Measurements from ENCODE around the gene PLD4.

The PLD4 gene

DNA sequence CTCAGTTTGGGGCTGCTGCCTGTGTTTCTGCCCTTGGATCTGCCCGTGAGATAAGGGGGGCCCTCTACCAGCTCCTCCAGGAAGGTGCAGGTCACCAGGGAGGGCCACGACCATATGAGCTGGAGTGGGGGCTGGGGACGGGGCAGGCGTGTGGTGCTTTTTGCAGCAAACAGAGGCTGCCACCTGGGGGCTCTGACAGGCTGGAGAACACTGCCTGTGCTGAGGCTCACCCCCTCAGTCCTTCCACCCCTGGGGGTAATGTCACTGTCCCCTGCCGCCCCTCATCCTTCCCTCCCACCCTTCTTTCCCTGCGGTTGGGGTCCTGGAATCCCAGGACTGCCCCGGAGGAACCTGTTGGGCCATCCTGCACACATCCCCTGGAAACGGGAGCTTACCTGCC, 3.2 kb downstream of the PLD4 start:
- no peak for DNase-seq (ENCODE audit: low read depth)
- no peak overlapping the region for H3K4me3 ChIP-seq (ENCODE audit: low read depth, low read length)
- TF ChIP-seq, protein P1, sequence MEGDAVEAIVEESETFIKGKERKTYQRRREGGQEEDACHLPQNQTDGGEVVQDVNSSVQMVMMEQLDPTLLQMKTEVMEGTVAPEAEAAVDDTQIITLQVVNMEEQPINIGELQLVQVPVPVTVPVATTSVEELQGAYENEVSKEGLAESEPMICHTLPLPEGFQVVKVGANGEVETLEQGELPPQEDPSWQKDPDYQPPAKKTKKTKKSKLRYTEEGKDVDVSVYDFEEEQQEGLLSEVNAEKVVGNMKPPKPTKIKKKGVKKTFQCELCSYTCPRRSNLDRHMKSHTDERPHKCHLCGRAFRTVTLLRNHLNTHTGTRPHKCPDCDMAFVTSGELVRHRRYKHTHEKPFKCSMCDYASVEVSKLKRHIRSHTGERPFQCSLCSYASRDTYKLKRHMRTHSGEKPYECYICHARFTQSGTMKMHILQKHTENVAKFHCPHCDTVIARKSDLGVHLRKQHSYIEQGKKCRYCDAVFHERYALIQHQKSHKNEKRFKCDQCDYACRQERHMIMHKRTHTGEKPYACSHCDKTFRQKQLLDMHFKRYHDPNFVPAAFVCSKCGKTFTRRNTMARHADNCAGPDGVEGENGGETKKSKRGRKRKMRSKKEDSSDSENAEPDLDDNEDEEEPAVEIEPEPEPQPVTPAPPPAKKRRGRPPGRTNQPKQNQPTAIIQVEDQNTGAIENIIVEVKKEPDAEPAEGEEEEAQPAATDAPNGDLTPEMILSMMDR (IDR thresholded peaks at IDR 0.05; ENCODE audit: insufficient read depth, low read depth, low read length, missing control alignments) = no peak

DNA sequence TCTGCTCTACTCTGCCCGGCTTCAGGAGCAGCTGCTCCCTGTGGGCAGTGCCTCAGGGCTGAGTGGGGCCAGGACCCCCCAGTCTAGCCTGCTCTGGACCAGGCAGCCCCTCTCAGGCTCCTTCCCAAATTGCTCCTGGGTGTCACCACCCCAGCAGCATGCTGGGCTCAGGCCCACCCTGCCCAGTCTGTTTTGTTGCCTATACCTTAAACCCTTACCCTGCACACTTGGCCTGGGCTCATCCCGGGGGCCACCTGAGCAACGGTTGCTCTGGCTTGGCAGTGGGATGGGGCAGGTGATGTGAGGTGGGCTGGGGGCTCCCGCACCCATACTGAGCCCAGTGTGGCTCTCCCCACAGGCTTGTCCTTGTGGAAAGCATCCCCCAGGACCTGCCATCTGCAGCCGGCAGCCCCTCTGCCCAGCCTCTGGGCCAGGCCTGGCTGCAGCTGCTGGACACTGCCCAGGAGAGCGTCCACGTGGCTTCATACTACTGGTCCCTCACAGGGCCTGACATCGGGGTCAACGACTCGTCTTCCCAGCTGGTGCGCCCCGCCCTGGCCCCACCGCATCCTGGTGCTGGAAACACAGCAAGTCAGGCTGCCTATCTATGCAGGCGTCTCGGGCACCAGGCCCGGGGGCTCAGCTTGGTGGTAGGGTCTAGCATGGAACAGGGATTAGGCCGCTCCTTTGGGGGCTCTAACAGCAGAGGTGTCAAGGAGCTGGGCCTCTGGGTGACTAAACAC, 3.9 kb downstream of the PLD4 start:
- H3K4me3 ChIP-seq (ENCODE audit: low read depth, low read length) = no peak overlapping the region
- TF ChIP-seq, protein P1 (IDR thresholded peaks at IDR 0.05; ENCODE audit: insufficient read depth, low read depth, low read length, missing control alignments) = no peak
- DNase-seq (ENCODE audit: low read depth) = no peak

DNA sequence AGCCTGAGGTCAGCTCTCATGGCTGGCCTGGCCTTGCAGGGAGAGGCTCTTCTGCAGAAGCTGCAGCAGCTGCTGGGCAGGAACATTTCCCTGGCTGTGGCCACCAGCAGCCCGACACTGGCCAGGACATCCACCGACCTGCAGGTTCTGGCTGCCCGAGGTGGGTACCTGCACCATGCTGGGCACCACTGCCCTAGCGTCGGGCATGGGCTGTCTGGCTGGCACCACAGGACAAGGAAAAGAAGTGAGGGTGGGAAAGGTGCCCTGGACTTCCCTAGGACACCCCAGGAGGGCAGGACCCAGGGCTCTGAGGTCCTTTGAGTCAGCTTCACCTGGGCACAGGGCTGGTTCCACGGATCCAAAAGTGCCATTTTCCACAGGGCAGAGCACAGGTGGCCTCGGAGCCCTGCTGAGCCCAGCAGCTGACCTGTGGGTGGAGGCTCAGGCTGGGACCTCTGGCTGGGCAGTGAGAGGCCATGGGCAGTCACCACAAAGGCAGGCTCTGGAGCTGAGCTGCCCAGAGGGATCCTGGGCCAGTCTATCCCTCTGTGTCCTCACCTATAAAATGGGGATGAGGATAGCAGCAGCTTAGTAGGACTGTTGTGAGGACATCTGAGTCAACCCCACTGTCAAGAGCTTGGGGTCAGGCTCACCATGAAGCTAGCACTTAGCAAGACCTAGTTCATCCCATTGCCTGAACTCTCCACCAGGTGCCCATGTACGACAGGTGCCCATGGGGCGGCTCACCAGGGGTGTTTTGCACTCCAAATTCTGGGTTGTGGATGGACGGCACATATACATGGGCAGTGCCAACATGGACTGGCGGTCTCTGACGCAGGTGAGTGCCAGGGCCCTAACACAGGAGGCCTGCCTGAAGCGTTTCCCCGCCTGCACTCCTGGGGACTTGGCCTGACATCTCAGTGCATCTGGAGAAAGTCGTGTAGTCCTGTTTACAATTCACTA, 4.9 kb downstream of the PLD4 start:
- TF ChIP-seq, protein P1 (IDR thresholded peaks at IDR 0.05; ENCODE audit: insufficient read depth, low read depth, low read length, missing control alignments) = no peak
- no peak overlapping the region for H3K4me3 ChIP-seq (ENCODE audit: low read depth, low read length)
- DNase-seq (ENCODE audit: low read depth) = no peak

DNA sequence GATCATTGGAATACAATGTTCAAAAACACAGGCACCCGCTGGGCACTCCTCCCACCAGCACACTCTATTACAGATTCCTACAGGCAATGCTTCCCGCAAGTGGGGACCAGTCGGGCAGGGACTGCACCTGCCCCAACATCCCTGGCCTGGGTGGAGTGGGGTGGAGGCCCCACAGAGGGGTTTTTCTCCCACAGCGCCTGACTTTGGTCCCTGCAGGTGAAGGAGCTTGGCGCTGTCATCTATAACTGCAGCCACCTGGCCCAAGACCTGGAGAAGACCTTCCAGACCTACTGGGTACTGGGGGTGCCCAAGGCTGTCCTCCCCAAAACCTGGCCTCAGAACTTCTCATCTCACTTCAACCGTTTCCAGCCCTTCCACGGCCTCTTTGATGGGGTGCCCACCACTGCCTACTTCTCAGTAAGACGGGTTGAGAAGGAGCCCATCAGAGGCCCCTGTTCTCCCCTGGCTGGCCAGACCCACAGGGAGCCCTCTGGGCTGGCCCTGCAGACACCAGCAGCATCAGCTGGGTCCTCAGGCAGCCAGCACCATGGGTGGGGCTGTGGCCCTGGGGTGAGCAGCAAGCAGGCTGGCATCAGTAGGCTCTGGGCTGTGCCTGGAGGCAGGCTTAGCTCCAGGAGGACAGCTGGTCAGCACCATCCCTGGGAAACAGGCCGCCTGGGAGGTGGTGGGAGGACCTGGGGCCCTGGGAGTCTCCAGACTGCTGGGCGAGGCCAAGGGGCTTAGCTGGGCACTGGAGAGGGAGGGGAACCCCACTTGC, 6.0 kb downstream of the PLD4 start:
- no peak for DNase-seq (ENCODE audit: low read depth)

DNA sequence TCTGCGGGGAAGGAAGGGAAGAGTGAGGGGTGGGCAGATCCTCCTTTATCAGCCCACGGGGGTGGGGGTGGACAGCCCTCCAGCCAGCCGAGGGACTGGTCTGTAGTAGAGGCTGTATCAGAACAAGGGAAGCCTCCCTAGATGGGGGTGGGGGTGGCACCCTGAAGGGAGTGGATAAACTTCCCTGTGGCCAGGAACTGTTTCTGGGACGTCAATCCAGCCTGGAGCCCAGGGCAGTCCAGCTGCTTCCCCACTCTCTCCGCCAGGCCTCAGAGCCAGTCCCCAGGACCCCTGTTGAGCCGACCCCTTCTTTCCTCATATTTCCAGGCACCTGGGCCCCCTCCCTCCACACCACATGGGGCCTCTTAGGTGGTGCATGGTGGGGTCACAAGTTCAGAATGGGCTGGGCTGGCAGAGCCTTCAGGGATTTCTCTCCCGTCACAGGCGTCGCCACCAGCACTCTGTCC, 6.7 kb downstream of the PLD4 start:
- H3K4me3 ChIP-seq (ENCODE audit: low read depth, low read length) = no peak overlapping the region
- TF ChIP-seq, protein P1 (IDR thresholded peaks at IDR 0.05; ENCODE audit: insufficient read depth, low read depth, low read length, missing control alignments) = no peak

More for the DNA sequence above, 6.0 kb downstream of the PLD4 start:
- TF ChIP-seq, protein P1 (IDR thresholded peaks at IDR 0.05; ENCODE audit: insufficient read depth, low read depth, low read length, missing control alignments) = no peak
- H3K4me3 ChIP-seq (ENCODE audit: low read depth, low read length) = no peak overlapping the region

More for the DNA sequence above, 6.7 kb downstream of the PLD4 start:
- no peak for DNase-seq (ENCODE audit: low read depth)

Data from GM12865 (cell line).